Uterus (tissue), 4 donors: Measurements from ENCODE around the gene DENND4B. TPM values are rescaled to one million over a fixed set of nuclear protein-coding genes. Genes with fewer than 3 reads are reported as not detected.

ENCODE experiments used
- DNase-seq, 2 donors: peaks; one replicate each; pipeline ENCODE4 v3.0.0-alpha.2; 2019 to 2020
- H3K27ac ChIP-seq, 2 donors: fragments of 200-600 bp; sonication (generic); 1 replicate in 1 of 2; 2 replicates in 1 of 2; pipeline ENCODE4 v1.5.1; 2016 to 2018
- H3K27me3 ChIP-seq, 2 donors: fragments of 200-600 bp; sonication (generic); one replicate each; pipeline ENCODE4 v1.5.1; 2018 to 2019; ENCODE audit warnings: control low read depth in 1 of 2
- H3K36me3 ChIP-seq, 2 donors: fragments of 200-600 bp; sonication (generic); one replicate each; pipeline ENCODE4 v1.5.1; 2019; ENCODE audit warnings: control low read depth in 1 of 2
- H3K4me1 ChIP-seq, 2 donors: fragments of 200-600 bp; sonication (generic); one replicate each; pipeline ENCODE4 v1.5.1; 2018 to 2019; ENCODE audit warnings: control low read depth in 1 of 2
- H3K4me3 ChIP-seq, 2 donors: fragments of 200-600 bp; sonication (generic); 1 replicate in 1 of 2; 2 replicates in 1 of 2; pipeline ENCODE4 v1.5.1; 2018 to 2019; ENCODE audit warnings: mild to moderate bottlenecking in 1 of 2
- H3K9me3 ChIP-seq, 2 donors: fragments of 200-600 bp; sonication (generic); one replicate each; pipeline ENCODE4 v1.5.1; 2019; ENCODE audit warnings: control low read depth in 1 of 2
- CTCF ChIP-seq, 4 experiments: fragments of 200-600 bp in 2 of 4; fragments of 450-650 bp in 2 of 4; sonication (generic) in 2 of 4; IDR thresholded peaks; one replicate each; pipeline ENCODE4 v1.5.1; 2016 to 2019; ENCODE audit warnings: antibody characterized with exemption in 4 of 4, mild to moderate bottlenecking in 2 of 4, moderate library complexity in 1 of 4
- POLR2A ChIP-seq, 2 donors: fragments of 450-650 bp; IDR thresholded peaks; one replicate each; pipeline ENCODE4 v1.6.1; 2016; ENCODE audit warnings: antibody characterized with exemption in 2 of 2, mild to moderate bottlenecking in 1 of 2, moderate library complexity in 1 of 2
- intact Hi-C: fragments of 100-400 bp; cut with DNase I; formaldehyde crosslinking; loops from one replicate; pipeline ENCODE4 v1.15.1; 2023; ENCODE audit warnings: low total_unique reads
- microRNA-seq: library from miRNA; unstranded; fragments of <30 nt; microRNA quantifications from one replicate; pipeline ENCODE4, GENCODE V29; 2016; ENCODE audit warnings: borderline microRNAs expressed, borderline replicate concordance
- small RNA-seq: library from RNA; depleted of rRNA; stranded (forward); fragments of <200 nt; gene quantifications from one replicate; pipeline ENCODE3, GENCODE V24; 2016
- total RNA-seq, 4 donors: library from RNA; depleted of rRNA in 3 of 4; stranded (reverse); fragments of >200 nt in 3 of 4; gene quantifications; one replicate each; pipeline versions ENCODE4 v1.1.0 to v1.2.4, GENCODE V29; 2014 to 2023
- donor health status: DM: yes; HTN: yes; CAD: no.

DENND4B gene
- total RNA-seq, 4 donors from 2014 or later: 5.6 to 94.9 (median 30.1) TPM

DNA sequence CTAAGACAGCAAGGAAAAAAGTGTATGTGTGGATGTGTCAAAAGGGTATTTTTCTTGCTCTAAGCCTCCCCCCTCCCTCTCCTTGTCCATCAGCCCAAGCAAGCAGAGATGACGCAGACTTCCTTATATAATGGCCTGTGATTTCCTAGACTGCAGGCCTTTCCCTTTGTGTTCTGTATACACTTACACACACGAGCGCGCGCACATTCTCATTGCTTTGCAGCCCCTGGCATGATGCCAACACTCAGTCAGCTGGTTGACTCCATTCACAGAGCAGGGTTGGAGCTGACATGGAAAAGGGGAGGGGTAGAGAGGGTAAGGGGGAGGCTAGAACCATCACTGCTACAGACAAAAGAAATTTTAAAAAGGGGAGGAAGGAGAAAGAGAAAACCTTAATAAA lies 65.6 kb downstream of the DENND4B start:
- TF ChIP-seq POLR2A (IDR thresholded peaks at IDR 0.05): no peak
- TF ChIP-seq CTCF (IDR thresholded peaks at IDR 0.05): no peak
- Histone ChIP-seq H3K9me3 (no peaks in the 10 kb centered on the region), H3K4me3 (no peak overlapping the region), H3K36me3 (no peaks in the 10 kb centered on the region), H3K27me3 (no peaks in the 10 kb centered on the region), H3K27ac (peak overlapping the region in 1 of 2 donors; percentile 66), H3K4me1 (peaks cover 0 to 13% of the 10 kb centered on the region in 2 donors)
- DNase-seq: peak; percentile 71 to 78
- intact Hi-C loops: no loop called here

DNA sequence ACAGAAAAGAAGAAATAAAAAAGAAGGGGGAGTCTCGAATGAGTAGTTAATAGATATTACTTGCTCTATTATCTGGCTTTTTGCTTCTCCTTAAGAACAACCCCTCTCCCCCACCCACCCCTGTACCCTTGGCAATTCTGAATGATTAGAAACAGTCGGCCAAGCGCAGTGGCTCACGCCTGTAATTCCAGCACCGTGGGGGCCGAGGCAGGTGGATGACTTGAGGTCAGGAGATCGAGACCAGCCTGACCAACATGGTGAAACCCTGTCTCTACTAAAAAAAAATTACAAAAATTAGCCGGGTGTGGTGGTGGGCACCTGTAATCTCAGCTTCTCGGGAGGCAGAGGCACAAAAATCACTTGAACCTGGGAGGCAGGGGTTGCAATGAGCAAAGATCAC lies 66.5 kb downstream of the DENND4B start:
- peaks cover 0 to 13% of the 10 kb centered on the region in 2 donors for H3K4me1 ChIP-seq

More for the DNA sequence above, 66.5 kb downstream of the DENND4B start:
- DNase-seq: no peak
- H3K4me3 ChIP-seq: no peak overlapping the region
- H3K27ac ChIP-seq: no peak overlapping the region
- no peak for TF ChIP-seq POLR2A (IDR thresholded peaks at IDR 0.05)
- TF ChIP-seq CTCF (IDR thresholded peaks at IDR 0.05): no peak
- no peaks in the 10 kb centered on the region for H3K27me3 ChIP-seq
- no peaks in the 10 kb centered on the region for H3K36me3 ChIP-seq
- no peaks in the 10 kb centered on the region for H3K9me3 ChIP-seq
- intact Hi-C loops: no loop called here

Small RNA genes within 50 kb of the gene (microRNA-seq; reads per million reads assigned to microRNA genes)
- not detected for gene MIR6737

Small RNA genes within 50 kb of the gene (small RNA-seq; reads per million reads assigned to genes)
- gene AL831737.1: not detected
- gene MIR6737: not detected

Other genes with a start within 250 kb of the DENND4B start
- 10 to 100 TPM; 35.9 to 70.1 (median 61.3) TPM for gene INTS3, start 218.7 kb downstream of the DENND4B start, total RNA-seq
- 100 to 1,000 TPM in 1 of 4 donors, 10 to 100 TPM in 3; 12.9 to 364 (median 36.7) TPM for gene SLC27A3, start 171.3 kb downstream of the DENND4B start, total RNA-seq
- 10 to 100 TPM in 3 of 4 donors, 1 to 10 TPM in 1; 7.1 to 79.0 (median 26.6) TPM for gene GATAD2B, start 23.7 kb downstream of the DENND4B start, total RNA-seq
- gene CRTC2, start 11.9 kb upstream of the DENND4B start, total RNA-seq: 10 to 100 TPM in 2 of 4 donors, 1 to 10 TPM in 2; 5.9 to 57.2 (median 15.5) TPM
- gene SLC39A1, start 16.8 kb upstream of the DENND4B start, total RNA-seq: 10 to 100 TPM; 66.3 to 96.2 (median 83.6) TPM
- gene CREB3L4, start 21.2 kb upstream of the DENND4B start, total RNA-seq: 10 to 100 TPM in 3 of 4 donors, 1 to 10 TPM in 1; 1.8 to 16.1 (median 13.0) TPM
- 100 to 1,000 TPM in 3 of 4 donors, 10 to 100 TPM in 1; 91.1 to 253 (median 175) TPM for gene JTB, start 31.0 kb upstream of the DENND4B start, total RNA-seq
- 100 to 1,000 TPM in 1 of 4 donors, 10 to 100 TPM in 3; 16.9 to 120 (median 33.2) TPM for gene RAB13, start 39.6 kb upstream of the DENND4B start, total RNA-seq
- 1,000 to 10,000 TPM in 3 of 4 donors, 100 to 1,000 TPM in 1; 826 to 6,388 (median 2,664) TPM for gene RPS27, start 44.0 kb upstream of the DENND4B start, total RNA-seq
- gene NUP210L, start 208.4 kb upstream of the DENND4B start, total RNA-seq: under 1 TPM in 2 of 4 donors, not detected in 2; 0.09 to 0.21 TPM
- 100 to 1,000 TPM; 130 to 263 (median 199) TPM for gene TPM3, start 245.4 kb upstream of the DENND4B start, total RNA-seq